ENCODE results near the gene ASCL5. TPM values are rescaled to one million over a fixed set of nuclear protein-coding genes. Genes with fewer than 3 reads are reported as not detected.

Gene ASCL5
- total RNA-seq, 1 donor from 2014 or later = 0.26 TPM

DNA sequence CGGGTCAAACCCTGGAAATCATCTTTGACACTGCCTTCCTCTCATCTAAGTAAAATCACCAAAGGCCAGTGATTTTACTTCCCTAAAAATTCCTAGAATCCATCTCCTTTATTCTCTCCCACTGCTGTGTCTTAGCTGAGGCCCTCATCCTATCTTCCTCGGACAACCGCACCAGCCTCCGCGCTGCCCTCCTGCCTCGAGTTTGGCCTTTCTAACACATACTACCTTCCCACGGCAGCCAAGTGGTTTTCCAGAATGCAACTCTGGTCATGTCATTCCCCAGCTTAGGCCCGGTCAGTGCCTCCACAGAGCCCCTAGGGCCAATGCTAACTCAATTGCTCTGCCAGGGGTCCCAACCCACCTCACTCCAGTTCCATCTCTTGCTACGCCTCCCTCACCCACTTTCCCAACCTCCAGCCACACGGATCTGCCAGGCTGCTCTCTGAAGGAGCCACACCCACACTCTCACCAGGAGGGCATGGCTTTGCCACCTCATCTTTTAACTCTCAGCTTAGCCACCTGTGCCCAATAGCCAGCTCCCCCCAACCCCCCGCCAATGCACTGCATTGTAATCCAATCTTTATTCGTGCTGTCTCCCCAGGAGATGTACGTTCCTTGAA, 20.5 kb upstream of the ASCL5 start:
- H3K36me3 Mint-ChIP-seq (ENCODE audit: insufficient read depth) = peaks cover 43% of the 10 kb centered on the region
- no peaks in the 10 kb centered on the region for H3K27me3 Mint-ChIP-seq
- H3K9me3 Mint-ChIP-seq (ENCODE audit: low read depth) = no peaks in the 10 kb centered on the region

DNA sequence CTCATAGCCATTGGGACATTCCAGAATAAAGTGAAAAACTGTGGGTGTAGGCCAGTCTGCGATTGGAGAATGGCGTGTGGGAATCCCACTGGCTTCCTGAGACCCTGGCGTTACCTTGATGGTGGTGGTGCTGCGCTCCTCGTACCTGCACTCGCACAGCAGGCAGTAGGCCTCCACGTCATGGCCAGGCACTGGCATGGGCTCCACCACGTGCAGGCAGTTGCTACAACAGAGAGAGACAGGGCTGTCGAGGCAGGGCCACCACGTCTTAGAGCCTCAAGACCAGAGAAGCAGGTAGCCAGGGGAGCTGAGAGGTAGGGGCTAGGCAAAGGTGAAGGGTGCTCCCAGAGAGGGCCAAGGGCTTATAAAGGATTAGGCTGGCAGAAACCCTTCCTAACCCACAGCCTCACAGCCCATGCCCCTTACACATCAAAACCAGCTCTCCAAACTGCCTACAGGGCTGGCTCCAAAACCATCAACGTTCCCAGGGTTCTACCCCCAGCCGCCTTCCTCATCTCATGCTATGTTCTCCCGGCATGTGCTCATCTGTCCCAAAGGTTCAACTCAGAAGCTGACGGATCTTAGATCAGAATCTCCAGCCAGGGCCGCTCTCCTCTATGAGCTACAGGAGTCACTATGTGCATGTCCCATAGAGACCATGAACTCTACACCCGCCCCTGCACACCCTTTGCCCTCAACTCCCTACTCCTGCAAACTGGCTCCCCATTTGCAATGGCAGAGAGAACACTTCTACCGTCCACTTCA, 19.8 kb upstream of the ASCL5 start:
- DNase-seq (ENCODE audit: low spot score, unreplicated experiment) = no peak
- TF ChIP-seq, protein P1, sequence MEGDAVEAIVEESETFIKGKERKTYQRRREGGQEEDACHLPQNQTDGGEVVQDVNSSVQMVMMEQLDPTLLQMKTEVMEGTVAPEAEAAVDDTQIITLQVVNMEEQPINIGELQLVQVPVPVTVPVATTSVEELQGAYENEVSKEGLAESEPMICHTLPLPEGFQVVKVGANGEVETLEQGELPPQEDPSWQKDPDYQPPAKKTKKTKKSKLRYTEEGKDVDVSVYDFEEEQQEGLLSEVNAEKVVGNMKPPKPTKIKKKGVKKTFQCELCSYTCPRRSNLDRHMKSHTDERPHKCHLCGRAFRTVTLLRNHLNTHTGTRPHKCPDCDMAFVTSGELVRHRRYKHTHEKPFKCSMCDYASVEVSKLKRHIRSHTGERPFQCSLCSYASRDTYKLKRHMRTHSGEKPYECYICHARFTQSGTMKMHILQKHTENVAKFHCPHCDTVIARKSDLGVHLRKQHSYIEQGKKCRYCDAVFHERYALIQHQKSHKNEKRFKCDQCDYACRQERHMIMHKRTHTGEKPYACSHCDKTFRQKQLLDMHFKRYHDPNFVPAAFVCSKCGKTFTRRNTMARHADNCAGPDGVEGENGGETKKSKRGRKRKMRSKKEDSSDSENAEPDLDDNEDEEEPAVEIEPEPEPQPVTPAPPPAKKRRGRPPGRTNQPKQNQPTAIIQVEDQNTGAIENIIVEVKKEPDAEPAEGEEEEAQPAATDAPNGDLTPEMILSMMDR (IDR thresholded peaks at IDR 0.05; ENCODE audit: unreplicated experiment) = no peak
- Mint-ChIP-seq H3K4me3 (ENCODE audit: low read depth) (no peak overlapping the region), H3K36me3 (ENCODE audit: insufficient read depth) (peaks cover 45% of the 10 kb centered on the region), H3K27me3 (no peaks in the 10 kb centered on the region), H3K9me3 (ENCODE audit: low read depth) (no peaks in the 10 kb centered on the region), H3K4me1 (ENCODE audit: low read depth) (peaks cover 3% of the 10 kb centered on the region), H3K27ac (no peak overlapping the region)

More for the DNA sequence above, 20.5 kb upstream of the ASCL5 start:
- TF ChIP-seq, protein P1 (IDR thresholded peaks at IDR 0.05; ENCODE audit: unreplicated experiment) = no peak
- no peak overlapping the region for H3K4me3 Mint-ChIP-seq (ENCODE audit: low read depth)
- no peak overlapping the region for H3K27ac Mint-ChIP-seq
- no peak for DNase-seq (ENCODE audit: low spot score, unreplicated experiment)
- peaks cover 5% of the 10 kb centered on the region for H3K4me1 Mint-ChIP-seq (ENCODE audit: low read depth)

DNA sequence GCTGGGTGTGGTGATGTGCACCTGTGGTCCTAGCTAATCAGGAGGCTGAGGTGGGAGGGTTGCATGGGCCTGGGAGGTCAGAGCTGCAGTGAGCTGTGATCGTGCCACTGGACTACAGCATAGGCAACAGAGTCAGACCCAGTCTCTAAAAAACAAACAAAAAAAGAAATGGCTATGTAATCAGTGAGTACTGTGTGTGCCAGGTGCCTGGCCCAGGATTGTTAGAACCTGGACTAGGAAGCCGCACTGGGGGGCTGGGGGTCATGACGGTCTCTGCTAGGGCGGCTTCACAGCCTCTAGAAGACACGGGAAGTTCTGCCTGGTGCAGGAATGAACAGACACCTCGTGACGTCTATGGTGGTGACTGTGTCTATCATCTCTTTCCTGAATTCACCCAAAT, 18.8 kb upstream of the ASCL5 start:
- no peak for DNase-seq (ENCODE audit: low spot score, unreplicated experiment)
- H3K27ac Mint-ChIP-seq = no peak overlapping the region
- H3K4me1 Mint-ChIP-seq (ENCODE audit: low read depth) = peaks cover under 1% of the 10 kb centered on the region
- H3K36me3 Mint-ChIP-seq (ENCODE audit: insufficient read depth) = peaks cover 43% of the 10 kb centered on the region
- H3K4me3 Mint-ChIP-seq (ENCODE audit: low read depth) = no peak overlapping the region
- TF ChIP-seq, protein P1 (IDR thresholded peaks at IDR 0.05; ENCODE audit: unreplicated experiment) = no peak
- H3K9me3 Mint-ChIP-seq (ENCODE audit: low read depth) = no peaks in the 10 kb centered on the region
- no peaks in the 10 kb centered on the region for H3K27me3 Mint-ChIP-seq

DNA sequence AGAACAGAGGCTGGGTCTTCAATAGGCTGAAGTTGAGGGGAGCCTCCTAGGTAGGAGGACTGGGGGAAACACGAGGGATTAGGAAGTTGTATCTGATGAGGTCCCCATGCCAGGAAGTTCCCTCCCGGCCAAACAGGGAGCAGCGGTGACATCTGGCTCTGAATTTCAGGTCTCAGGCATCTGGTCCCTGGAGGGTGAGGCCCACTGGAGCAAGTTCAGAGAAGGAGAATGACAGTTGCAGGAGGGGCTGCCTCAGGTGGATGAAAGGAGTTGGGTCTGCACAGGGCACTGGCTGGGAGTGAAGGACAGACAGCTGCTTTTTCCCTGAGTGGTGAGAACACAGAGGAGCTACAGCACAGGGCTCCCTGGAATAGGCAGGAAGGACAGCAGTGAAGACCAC, 18.1 kb upstream of the ASCL5 start:
- Mint-ChIP-seq H3K36me3 (ENCODE audit: insufficient read depth) (peaks cover 42% of the 10 kb centered on the region), H3K27ac (no peak overlapping the region), H3K4me1 (ENCODE audit: low read depth) (no peaks in the 10 kb centered on the region), H3K9me3 (ENCODE audit: low read depth) (no peaks in the 10 kb centered on the region), H3K4me3 (ENCODE audit: low read depth) (no peak overlapping the region), H3K27me3 (no peaks in the 10 kb centered on the region)
- TF ChIP-seq, protein P1 (IDR thresholded peaks at IDR 0.05; ENCODE audit: unreplicated experiment) = no peak
- DNase-seq (ENCODE audit: low spot score, unreplicated experiment) = no peak

DNA sequence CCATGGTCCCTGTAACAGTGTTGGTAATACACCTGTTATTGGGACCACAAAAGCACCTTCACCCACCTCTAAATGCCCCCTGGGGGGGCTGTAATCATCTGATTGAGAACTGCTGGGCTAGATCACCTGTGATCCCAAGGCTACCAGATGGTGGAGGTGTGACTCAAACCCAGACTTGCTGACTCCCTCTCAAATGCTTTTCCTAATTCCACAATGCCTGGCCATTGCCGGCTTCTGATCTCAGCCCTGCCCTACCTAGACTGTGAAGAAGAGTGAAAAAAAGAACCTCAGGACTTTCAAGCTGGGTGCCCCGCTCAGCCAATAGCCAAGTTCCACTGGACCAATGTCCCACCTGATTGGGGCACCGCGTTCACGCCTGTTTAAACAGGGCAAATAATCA, 17.7 kb upstream of the ASCL5 start:
- H3K27ac Mint-ChIP-seq = no peak overlapping the region
- H3K9me3 Mint-ChIP-seq (ENCODE audit: low read depth) = no peaks in the 10 kb centered on the region
- no peaks in the 10 kb centered on the region for H3K4me1 Mint-ChIP-seq (ENCODE audit: low read depth)
- DNase-seq (ENCODE audit: low spot score, unreplicated experiment) = no peak
- no peak overlapping the region for H3K4me3 Mint-ChIP-seq (ENCODE audit: low read depth)
- TF ChIP-seq, protein P1 (IDR thresholded peaks at IDR 0.05; ENCODE audit: unreplicated experiment) = no peak
- no peaks in the 10 kb centered on the region for H3K27me3 Mint-ChIP-seq
- H3K36me3 Mint-ChIP-seq (ENCODE audit: insufficient read depth) = peaks cover 42% of the 10 kb centered on the region
